Caco-2 (cell line): Measurements from ENCODE around the gene ELMOD2. TPM values are rescaled to one million over a fixed set of nuclear protein-coding genes. Genes with fewer than 3 reads are reported as not detected.

Experiments
- BruUV-seq: library from RNA; stranded (reverse); fragments of 400-500 nt; replicated peaks from 2 replicates; lab custom pipeline; 2021; lab: Mats Ljungman, UMichigan
- CTCF ChIA-PET: fragments of 300-600 bp; sonication (Branson Sonifier 250); formaldehyde crosslinking; loops from one replicate; lab custom pipeline; 2022; ENCODE audit warnings: antibody characterized with exemption; lab: Charles Lee
- POLR2A ChIA-PET: fragments of 300-600 bp; sonication (Branson Sonifier 250); formaldehyde crosslinking; loops from one replicate; lab custom pipeline; 2022; ENCODE audit warnings: antibody characterized with exemption; lab: Charles Lee
- DNase-seq, 2 experiments: peaks; one replicate each; pipeline versions ENCODE4 v3.0.0 to v3.0.0-alpha.2; 2020 to 2022
- H3K27me3 ChIP-seq: replicated peaks from 2 replicates; pipeline ENCODE4 v1.6.0; 2011; ENCODE audit warnings: low read length; ENCODE audit not compliant: control insufficient read depth, insufficient read depth
- H3K36me3 ChIP-seq: 2 replicates; pipeline ENCODE4 v1.5.1; 2011; ENCODE audit warnings: low read length; ENCODE audit not compliant: control insufficient read depth, insufficient read depth
- H3K4me1 ChIP-seq: fragments of 250-450 bp; sonication (Bioruptor Pico); 2 replicates; pipeline ENCODE4 v1.5.1; 2020; ENCODE audit warnings: mild to moderate bottlenecking
- H3K4me3 ChIP-seq: 2 replicates; pipeline ENCODE4 v1.5.1; 2011; ENCODE audit warnings: low read depth, mild to moderate bottlenecking, control low read depth, low read length
- H3K9me3 ChIP-seq: fragments of 250-450 bp; sonication (Bioruptor Pico); 2 replicates; pipeline ENCODE4 v1.5.1; 2020; ENCODE audit warnings: mild to moderate bottlenecking, moderate library complexity
- H3K27ac Mint-ChIP-seq: one replicate; pipeline ENCODE4 v1.8.0; 2022; ENCODE audit warnings: mixed read lengths; ENCODE audit not compliant: unreplicated experiment
- H3K27me3 Mint-ChIP-seq: one replicate; pipeline ENCODE4 v1.8.0; 2022; ENCODE audit warnings: mixed read lengths; ENCODE audit not compliant: insufficient read depth, unreplicated experiment
- H3K36me3 Mint-ChIP-seq: one replicate; pipeline ENCODE4 v1.8.0; 2022; ENCODE audit warnings: mild to moderate bottlenecking, mixed read lengths; ENCODE audit not compliant: insufficient read depth, unreplicated experiment
- H3K4me1 Mint-ChIP-seq: one replicate; pipeline ENCODE4 v1.8.0; 2022; ENCODE audit warnings: low read depth, mixed read lengths; ENCODE audit not compliant: unreplicated experiment
- H3K4me3 Mint-ChIP-seq: one replicate; pipeline ENCODE4 v1.8.0; 2022; ENCODE audit warnings: mild to moderate bottlenecking, moderate library complexity, mixed read lengths; ENCODE audit not compliant: unreplicated experiment
- H3K9me3 Mint-ChIP-seq: one replicate; pipeline ENCODE4 v1.8.0; 2022; ENCODE audit warnings: mixed read lengths; ENCODE audit not compliant: unreplicated experiment
- CTCF ChIP-seq, 2 experiments: fragments of 200-600 bp in 1 of 2; IDR thresholded peaks; 1 replicate in 1 of 2; 2 replicates in 1 of 2; pipeline versions ENCODE4 v1.5.1 to v1.8.0; 2011 to 2022; ENCODE audit warnings: antibody characterized with exemption in 1 of 2, control low read depth in 1 of 2, inconsistent platforms in 1 of 2, low read depth in 1 of 2, low read length in 1 of 2, mild to moderate bottlenecking in 1 of 2, moderate library complexity in 1 of 2; ENCODE audit not compliant: insufficient read depth in 1 of 2, severe bottlenecking in 1 of 2, unreplicated experiment in 1 of 2
- intact Hi-C: fragments of 100-400 bp; cut with micrococcal nuclease; formaldehyde crosslinking; loops from one replicate; pipeline ENCODE4 v1.10.0; 2022; ENCODE audit not compliant: unreplicated experiment
- total RNA-seq: library from RNA; stranded (reverse); gene quantifications from 2 replicates; pipeline ENCODE4 v1.2.3, GENCODE V29; 2022

Gene ELMOD2
- total RNA-seq, 1 experiment from 2014 or later, result 28.1 TPM

- Mint-ChIP-seq H3K36me3 (no peaks in the 10 kb centered on the region), H3K4me3 (no peak overlapping the region), H3K9me3 (no peaks in the 10 kb centered on the region), H3K27me3 (no peaks in the 10 kb centered on the region), H3K4me1 (no peaks in the 10 kb centered on the region), H3K27ac (no peak overlapping the region)
- H3K27me3 ChIP-seq, result no peaks in the 10 kb centered on the region
- TF ChIP-seq CTCF (IDR thresholded peaks at IDR 0.05; ENCODE audit: insufficient read depth in 1 of 2, low read depth in 1 of 2, low read length in 1 of 2, severe bottlenecking in 1 of 2, unreplicated experiment in 1 of 2), result no peak
- peaks cover 8% of the 10 kb centered on the region for H3K4me1 ChIP-seq
- DNase-seq, result no peak
- no peak overlapping the region for H3K4me3 ChIP-seq
- CTCF ChIA-PET, result no interaction called here
- no TSS peak for BruUV-seq
- POLR2A ChIA-PET, result no interaction called here
- intact Hi-C loops, result no loop called here
- H3K9me3 ChIP-seq, result no peaks in the 10 kb centered on the region
- H3K36me3 ChIP-seq, result no peaks in the 10 kb centered on the region
Observed at GRCh38 chr4:140602714-140603113, 78.7 kb downstream of the ELMOD2 start.

DNA sequence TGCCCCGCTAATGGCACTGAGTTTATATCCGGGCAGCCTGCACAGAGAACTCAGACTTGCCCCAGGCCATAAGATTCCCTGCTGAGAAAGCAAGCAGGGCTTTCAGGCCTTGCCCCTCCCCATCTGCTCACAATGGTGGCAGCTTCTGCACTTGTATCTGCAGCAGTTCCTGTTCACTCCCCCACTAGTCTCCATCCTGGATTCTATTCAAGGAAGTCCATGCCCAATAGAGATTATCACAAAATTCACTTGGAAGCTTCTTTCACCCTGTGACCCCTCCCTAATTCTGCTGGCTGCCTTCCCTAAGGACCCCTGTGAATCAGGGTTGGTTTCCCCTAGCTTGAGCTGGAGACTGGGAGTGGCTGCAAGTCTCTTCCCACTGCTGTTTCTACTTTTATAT lies 79.3 kb downstream of the ELMOD2 start:
- CTCF ChIA-PET, result no interaction called here
- Histone ChIP-seq H3K36me3 (no peaks in the 10 kb centered on the region), H3K27me3 (no peaks in the 10 kb centered on the region), H3K9me3 (no peaks in the 10 kb centered on the region), H3K4me1 (peaks cover 8% of the 10 kb centered on the region), H3K4me3 (no peak overlapping the region)
- BruUV-seq, result no TSS peak
- H3K4me1 Mint-ChIP-seq, result no peaks in the 10 kb centered on the region
- no peak for TF ChIP-seq CTCF (IDR thresholded peaks at IDR 0.05; ENCODE audit: insufficient read depth in 1 of 2, low read depth in 1 of 2, low read length in 1 of 2, severe bottlenecking in 1 of 2, unreplicated experiment in 1 of 2)
- no peak overlapping the region for H3K4me3 Mint-ChIP-seq
- H3K9me3 Mint-ChIP-seq, result no peaks in the 10 kb centered on the region
- no peaks in the 10 kb centered on the region for H3K36me3 Mint-ChIP-seq
- no peaks in the 10 kb centered on the region for H3K27me3 Mint-ChIP-seq
- DNase-seq, result no peak
- intact Hi-C loops, result no loop called here
- no peak overlapping the region for H3K27ac Mint-ChIP-seq
- POLR2A ChIA-PET, result no interaction called here

Other genes starting within 250 kb of the ELMOD2 start
- 36.8 and 39.6 TPM in 2 replicates for gene SCOC, start 150.5 kb upstream of the ELMOD2 start, total RNA-seq
- gene CLGN, start 96.5 kb upstream of the ELMOD2 start, total RNA-seq, result 2.6 and 5.5 TPM in 2 replicates
- not detected in 2 replicates for gene MGAT4D, start 25.9 kb upstream of the ELMOD2 start, total RNA-seq
- 0.51 and 0.54 TPM in 2 replicates for gene UCP1, start 44.8 kb downstream of the ELMOD2 start, total RNA-seq
- gene TBC1D9, start 232.2 kb downstream of the ELMOD2 start, total RNA-seq, result 12.5 and 13.6 TPM in 2 replicates